ENCODE measurements around the gene HACD2.

HACD2 gene

GRCh38 chr3:123568875-123569274 is 16.0 kb downstream of the HACD2 start:
- DNase-seq, result no peak

GRCh38 chr3:123568034-123568433 is 16.8 kb downstream of the HACD2 start:
- DNase-seq, result no peak

GRCh38 chr3:123564056-123564455 is 20.8 kb downstream of the HACD2 start:
- no peak for DNase-seq

GRCh38 chr3:123562547-123562946 is 22.3 kb downstream of the HACD2 start:
- DNase-seq, result no peak

GRCh38 chr3:123561188-123561587 is 23.7 kb downstream of the HACD2 start:
- no peak for DNase-seq

GRCh38 chr3:123559040-123559861 is 25.6 kb downstream of the HACD2 start:
- DNase-seq, result peak in 1 of 2 experiments; percentile 38

GRCh38 chr3:123553536-123553935 is 31.3 kb downstream of the HACD2 start:
- DNase-seq, result no peak

GRCh38 chr3:123552768-123553167 is 32.1 kb downstream of the HACD2 start:
- DNase-seq, result no peak

GRCh38 chr3:123552095-123552714 is 32.6 kb downstream of the HACD2 start:
- no peak for DNase-seq

GRCh38 chr3:123547881-123548519 is 36.9 kb downstream of the HACD2 start:
- no peak for DNase-seq

GRCh38 chr3:123546133-123546755 is 38.6 kb downstream of the HACD2 start:
- no peak for DNase-seq

- DNase-seq, result no peak
These were observed 40.9 kb downstream of the HACD2 start for GRCh38 chr3:123543950-123544349.

- DNase-seq, result no peak
These were observed 44.6 kb downstream of the HACD2 start for GRCh38 chr3:123540285-123540684.

- no peak for DNase-seq
These were observed 48.5 kb downstream of the HACD2 start for GRCh38 chr3:123536153-123536895.

- no peak for DNase-seq
These were observed 49.3 kb downstream of the HACD2 start for GRCh38 chr3:123535580-123535979.

GRCh38 chr3:123534264-123534663 is 50.6 kb downstream of the HACD2 start:
- no peak for DNase-seq

- no peak for DNase-seq
These were observed 51.2 kb downstream of the HACD2 start for GRCh38 chr3:123533554-123534159.

- DNase-seq, result no peak
These were observed 56.7 kb downstream of the HACD2 start for GRCh38 chr3:123528130-123528529.

- no peak for DNase-seq
These were observed 57.8 kb downstream of the HACD2 start for GRCh38 chr3:123527046-123527445.

- DNase-seq, result no peak
These were observed 58.4 kb downstream of the HACD2 start for GRCh38 chr3:123526474-123526873.

GRCh38 chr3:123525433-123525832 is 59.4 kb downstream of the HACD2 start:
- DNase-seq, result no peak

- DNase-seq, result no peak
These were observed 59.9 kb downstream of the HACD2 start for GRCh38 chr3:123524981-123525380.

Data from cerebellar nuclear complex (tissue), 1 donor.